ENCODE results near the gene ARL14EPL. TPM values are rescaled to one million over a fixed set of nuclear protein-coding genes. Genes with fewer than 3 reads are reported as not detected.
"Not testable (repeated sequence)": the region's sequence is repeated elsewhere in the genome, so short reads cannot be mapped to it uniquely, and the experiment has no call there.

ARL14EPL gene
- total RNA-seq, 1 donor from 2014 or later, result 0.20 TPM

DNA sequence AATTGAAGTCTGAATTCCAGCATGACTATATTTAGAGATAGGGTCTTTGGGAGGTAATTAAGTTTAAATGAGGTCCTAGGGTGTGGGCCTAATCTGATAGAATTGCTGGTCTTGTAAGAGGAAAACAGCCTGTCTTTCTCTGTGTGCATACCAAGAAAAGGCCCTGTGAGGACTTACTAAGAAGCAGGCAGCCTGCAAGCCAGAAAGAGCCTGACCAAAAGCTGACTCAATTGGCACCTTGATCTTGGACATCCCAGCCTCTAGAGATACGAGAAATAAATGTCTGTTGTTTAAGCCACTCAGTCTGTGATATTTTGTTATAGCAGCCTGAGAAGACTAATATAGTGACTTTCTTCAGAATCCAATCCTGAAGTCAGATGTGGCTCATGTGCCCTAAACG lies 14.6 kb downstream of the ARL14EPL start:
- DNase-seq (ENCODE audit: low read depth), result no peak

- DNase-seq (ENCODE audit: low read depth), result no peak
These were observed 26.2 kb downstream of the ARL14EPL start for GRCh38 chr5:116058346-116058936.

DNA sequence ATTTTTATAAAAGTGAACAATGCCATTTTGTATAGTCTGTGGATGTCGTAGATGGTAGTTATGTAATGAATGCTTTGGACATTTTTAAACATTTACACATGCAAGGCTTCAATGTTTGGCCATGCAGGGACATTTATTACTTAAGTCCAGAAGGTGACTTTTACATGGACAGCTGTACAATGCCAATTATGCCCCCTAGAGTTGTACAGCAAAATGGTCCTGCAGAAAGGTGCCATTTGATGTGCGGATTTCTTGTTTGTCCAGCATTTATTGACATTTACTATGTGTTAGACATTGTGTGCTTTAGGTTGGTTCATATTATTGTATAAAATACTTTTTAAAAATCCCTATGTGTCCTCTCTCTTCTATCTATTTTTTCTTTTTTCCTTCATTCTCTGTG lies 30.1 kb downstream of the ARL14EPL start:
- no peak for DNase-seq (ENCODE audit: low read depth)

DNA sequence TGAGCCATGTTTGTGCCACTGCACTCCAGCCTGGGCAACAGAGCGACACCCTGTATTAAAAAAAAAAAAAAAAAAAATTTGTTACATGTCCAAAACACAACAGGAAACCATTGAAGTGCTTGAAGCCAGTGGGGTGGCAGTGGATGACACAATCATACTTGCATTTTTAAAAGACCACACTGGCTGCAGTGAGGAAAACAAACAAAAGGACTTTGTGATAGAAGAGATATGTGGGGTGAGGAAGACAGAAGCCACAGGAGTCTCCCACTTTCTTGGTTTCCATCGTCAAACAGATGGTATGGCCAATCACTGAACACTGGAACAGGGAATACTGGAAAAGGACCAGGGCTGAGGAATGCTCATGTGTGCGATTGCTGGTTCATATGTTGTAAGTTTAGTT lies 31.7 kb downstream of the ARL14EPL start:
- no peak for DNase-seq (ENCODE audit: low read depth)

- peak; percentile 49 for DNase-seq (ENCODE audit: low read depth)
These were observed 35.9 kb downstream of the ARL14EPL start for GRCh38 chr5:116068028-116068632.

GRCh38 chr5:116071211-116071610 lies 38.9 kb downstream of the ARL14EPL start:
- no peak for DNase-seq (ENCODE audit: low read depth)

DNA sequence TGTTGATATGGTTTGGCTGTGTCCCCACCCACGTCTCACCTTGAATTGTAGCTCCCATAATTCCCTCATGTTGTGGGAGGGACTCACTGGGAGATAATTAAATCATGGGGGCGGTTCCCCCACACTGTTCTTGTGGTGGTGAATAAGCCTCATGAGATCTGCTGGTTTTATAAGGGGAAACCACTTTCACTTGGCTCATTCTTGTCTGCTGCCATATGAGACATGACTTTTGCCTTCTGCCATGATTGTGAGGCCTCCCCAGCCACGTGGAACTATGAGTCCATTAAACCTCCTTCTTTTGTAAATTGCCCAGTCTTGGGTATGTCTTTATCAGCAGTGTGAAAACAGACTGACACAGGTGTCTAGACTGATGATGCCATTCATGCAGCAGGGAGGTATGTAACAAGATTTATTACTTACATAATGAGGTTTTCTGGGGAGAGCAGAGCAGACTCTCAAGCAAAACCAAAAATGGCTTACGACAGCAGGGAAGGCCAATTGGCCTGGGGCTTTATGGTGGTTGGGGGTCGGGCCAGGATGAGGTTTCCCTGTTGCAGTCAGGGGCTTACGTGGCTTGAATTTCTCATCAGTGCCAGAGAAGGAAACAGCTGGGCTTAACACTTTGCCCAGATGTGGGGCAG lies 43.0 kb downstream of the ARL14EPL start:
- peak; percentile 29 for DNase-seq (ENCODE audit: low read depth)

- no peak for DNase-seq (ENCODE audit: low read depth)
These were observed 44.2 kb downstream of the ARL14EPL start for GRCh38 chr5:116076496-116076895.

DNA sequence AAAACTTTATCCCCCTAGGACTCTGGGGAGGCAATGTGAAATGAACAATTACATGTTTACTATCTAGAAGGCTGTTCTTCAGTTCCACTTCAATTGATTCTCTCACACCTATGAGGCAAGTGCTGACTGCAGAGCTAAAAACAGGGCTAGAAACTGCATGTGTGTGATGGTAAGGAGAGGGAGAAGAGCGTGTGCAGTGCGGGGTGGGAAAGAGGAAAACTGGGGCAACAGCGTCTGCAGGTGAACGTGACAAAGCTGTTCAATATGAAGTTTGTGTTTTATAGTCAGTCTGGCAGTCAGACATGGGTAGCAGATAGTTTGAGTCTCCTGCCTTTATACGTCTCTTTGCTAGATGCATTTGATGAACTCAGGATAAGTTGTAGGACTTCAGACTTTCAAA lies 45.9 kb downstream of the ARL14EPL start:
- DNase-seq (ENCODE audit: low read depth), result no peak

- DNase-seq (ENCODE audit: low read depth), result peak; percentile 36
These were observed 52.0 kb downstream of the ARL14EPL start for GRCh38 chr5:116084287-116084691.

DNA sequence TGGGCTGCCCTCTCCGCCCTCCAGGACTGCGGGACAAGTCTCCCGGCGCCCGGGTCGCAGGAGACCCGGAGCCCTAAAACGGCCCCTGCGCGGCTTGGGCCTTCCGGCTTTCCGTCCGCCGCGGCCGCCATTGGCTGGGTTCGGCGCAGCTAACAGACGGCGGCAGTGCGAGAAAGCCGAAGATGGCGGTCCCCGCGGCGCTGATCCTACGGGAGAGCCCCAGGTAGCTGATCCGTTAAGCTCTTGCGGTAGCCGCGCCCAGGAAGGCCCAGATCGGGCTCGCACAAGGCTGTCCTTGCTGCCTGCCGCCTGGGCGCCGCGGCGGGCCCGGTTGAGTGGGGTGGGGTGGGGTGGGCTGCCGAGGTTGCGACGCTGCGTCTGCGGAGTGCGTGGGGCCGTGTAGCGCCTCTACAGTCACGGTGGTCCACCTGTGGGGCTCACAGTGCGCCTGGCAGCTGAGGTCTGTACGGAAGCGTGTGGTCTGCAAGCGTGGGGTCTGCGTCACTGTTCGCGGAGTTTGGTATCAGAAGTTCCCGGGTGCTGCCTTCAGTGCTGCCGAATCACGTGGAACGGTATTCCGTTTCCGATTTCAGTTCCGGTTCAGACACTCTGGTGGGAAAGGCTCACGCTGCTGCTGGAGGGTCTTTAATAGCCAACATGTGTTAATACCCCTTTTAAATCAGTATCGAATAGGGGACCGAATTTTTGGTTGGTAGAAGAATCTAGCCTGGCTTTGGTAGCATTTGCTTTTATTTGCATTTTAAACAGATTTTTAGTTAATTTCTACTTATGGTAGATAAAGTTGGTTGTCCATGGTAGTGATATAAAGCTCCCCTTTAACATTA lies 52.8 kb downstream of the ARL14EPL start, which contains the start of gene COMMD10:
TSS of gene COMMD10 (plus strand) at position 155 of the 845 bp plus-strand sequence.
- DNase-seq (ENCODE audit: low read depth), result peak; percentile 76

- DNase-seq (ENCODE audit: low read depth), result not testable (repeated sequence)
These were observed 54.0 kb downstream of the ARL14EPL start for GRCh38 chr5:116086309-116086708.

DNA sequence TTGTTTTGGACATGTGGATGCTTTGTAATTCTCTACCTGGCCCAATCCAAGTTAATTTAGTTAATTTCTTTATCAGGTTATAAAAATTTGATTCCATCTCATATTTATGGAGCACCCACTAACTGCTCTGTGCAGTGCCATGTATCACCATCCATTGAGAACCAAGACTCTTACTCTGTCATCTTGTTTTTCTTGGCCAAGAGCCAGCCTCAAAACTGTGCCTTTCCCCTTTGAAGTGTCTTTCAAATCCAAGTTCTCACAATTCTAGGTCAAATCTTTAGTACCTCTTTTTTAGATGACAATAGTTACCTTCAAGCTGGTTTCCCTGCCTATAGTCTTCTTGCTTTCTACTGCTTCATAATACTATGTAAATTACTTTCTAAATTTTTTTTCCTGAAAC lies 55.8 kb downstream of the ARL14EPL start:
- DNase-seq (ENCODE audit: low read depth), result no peak

- DNase-seq (ENCODE audit: low read depth), result no peak
These were observed 58.0 kb downstream of the ARL14EPL start for GRCh38 chr5:116090302-116090701.

DNA sequence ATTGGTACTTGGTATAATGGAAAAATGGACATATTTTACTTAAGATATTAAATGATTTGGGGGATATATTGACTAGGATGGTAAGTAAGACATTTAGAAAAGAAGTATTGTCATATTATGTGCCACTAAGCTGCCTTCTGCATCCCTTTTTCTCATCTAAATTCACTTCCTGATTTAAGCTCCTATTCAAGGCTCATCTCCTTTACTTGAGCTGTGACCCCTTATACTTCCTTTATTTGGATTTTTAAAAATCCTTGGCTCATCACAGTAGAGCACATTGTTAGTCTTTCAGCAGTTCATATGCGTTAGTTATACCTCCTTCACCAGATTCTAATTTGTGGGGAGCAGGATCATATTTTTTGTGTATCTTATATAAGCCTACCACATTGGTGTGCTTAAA lies 59.1 kb downstream of the ARL14EPL start:
- no peak for DNase-seq (ENCODE audit: low read depth)

GRCh38 chr5:116097301-116097700 lies 65.0 kb downstream of the ARL14EPL start:
- DNase-seq (ENCODE audit: low read depth), result no peak

- DNase-seq (ENCODE audit: low read depth), result no peak
These were observed 66.7 kb downstream of the ARL14EPL start for GRCh38 chr5:116098998-116099397.

DNA sequence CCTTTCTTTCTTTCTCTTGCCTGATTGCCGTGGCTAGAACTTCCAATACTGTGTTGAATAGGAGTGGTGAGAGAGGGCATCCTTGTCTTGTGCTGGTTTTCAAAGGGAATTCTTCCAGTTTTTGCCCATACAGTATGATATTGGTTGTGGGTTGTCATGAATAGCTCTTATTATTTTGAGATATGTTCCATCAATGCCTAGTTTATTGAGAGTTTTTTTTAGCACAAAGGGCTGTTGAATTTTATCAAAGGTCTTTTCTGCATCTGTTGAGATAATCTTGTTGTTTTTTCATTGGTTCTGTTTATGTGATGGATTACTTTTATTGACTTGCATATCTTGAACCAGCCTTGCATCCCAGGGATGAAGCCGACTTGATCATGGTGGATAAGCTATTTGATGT lies 72.7 kb downstream of the ARL14EPL start:
- not testable (repeated sequence) for DNase-seq (ENCODE audit: low read depth)

Data from renal cortical epithelial cell (primary cell).